GM19455 (cell line): ENCODE measurements around the gene ATAD1.
"Not testable (repeated sequence)": the region's sequence is repeated elsewhere in the genome, so short reads cannot be mapped to it uniquely, and the experiment has no call there.

Source experiments
- ATAC-seq: cut with Tn5 transposase; IDR thresholded peaks from one replicate; pipeline ENCODE4 v1.9.1; 2021; ENCODE audit not compliant: unreplicated experiment

The ATAD1 gene

GRCh38 chr10:87760195-87760905 lies 57.7 kb downstream of the ATAD1 start:
- ATAC-seq = no peak

- ATAC-seq = no peak
Observed at GRCh38 chr10:87759551-87759950, 58.5 kb downstream of the ATAD1 start.

DNA sequence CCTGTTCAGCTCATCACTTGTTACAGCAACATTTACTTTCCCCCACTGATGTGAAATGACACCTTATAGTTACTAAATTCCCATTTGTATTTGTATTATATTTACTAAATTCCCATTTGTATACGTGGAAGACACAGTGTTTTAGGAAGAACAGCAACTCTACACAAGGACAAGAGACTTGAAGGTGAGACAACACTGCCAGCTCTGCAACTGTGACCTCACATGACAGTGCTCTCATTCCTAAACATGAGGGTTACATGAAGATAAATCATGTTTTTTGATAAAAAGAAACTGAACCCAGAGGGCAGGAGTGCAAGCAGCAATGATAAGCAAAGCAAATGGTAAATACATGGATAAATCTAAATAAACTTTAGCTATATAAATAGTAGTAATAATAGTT lies 60.3 kb downstream of the ATAD1 start:
- no peak for ATAC-seq

DNA sequence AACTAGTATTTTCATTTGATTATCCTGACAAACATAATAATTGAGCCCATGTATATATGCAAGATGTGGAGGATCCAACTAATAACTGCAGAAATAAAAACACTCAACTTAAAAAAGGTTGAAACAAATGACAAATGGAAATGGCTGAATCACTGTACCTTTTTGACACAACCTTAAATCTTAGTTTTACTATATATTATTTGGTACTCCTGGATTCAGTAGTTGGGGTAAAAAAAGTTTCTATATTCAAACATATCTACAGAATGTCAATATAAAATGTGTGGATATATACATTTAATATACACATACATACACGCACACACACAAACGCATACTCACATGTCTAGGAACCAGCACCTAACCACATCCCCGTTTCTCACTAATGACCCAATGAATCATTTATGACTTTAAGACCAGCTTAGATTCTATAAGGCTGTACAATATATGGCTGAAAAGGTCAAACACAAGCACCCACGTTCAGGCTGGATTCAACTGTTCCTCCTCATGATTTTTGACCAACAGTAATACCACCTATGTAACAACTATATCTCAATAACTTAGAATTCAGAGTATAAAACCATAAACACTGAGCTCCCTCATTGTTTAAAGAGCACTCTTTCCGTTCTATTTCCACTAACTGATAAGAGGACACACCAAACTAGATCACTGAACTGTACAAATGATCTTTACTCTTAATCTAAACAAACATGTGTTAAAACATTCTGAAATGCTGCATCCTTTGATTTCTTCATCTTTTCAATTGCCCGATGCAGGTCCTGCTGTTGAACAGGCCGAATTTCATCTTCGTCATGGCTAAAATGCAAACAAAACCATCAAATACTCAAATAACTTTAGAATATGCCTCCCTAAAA lies 63.8 kb downstream of the ATAD1 start:
- no peak for ATAC-seq

- ATAC-seq = no peak
Observed at GRCh38 chr10:87752566-87752965, 65.5 kb downstream of the ATAD1 start.

DNA sequence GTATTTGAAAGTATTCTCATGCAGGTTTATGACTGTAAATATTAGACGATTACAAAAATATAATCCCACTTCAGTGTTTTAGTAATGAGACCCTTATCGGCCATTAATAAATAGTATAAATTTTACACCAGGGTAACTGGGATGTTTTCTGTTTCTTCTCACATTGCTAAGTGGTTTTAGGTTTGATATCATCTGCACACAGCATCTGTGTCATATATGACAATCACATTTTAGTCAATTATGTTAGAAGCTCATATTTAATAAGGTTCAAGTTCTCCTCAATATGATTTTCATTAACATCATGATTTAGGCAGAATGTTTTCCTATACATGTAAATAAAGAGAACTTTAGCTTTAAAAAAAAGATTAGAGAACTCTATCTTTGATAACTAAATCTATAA lies 66.8 kb downstream of the ATAD1 start:
- no peak for ATAC-seq

DNA sequence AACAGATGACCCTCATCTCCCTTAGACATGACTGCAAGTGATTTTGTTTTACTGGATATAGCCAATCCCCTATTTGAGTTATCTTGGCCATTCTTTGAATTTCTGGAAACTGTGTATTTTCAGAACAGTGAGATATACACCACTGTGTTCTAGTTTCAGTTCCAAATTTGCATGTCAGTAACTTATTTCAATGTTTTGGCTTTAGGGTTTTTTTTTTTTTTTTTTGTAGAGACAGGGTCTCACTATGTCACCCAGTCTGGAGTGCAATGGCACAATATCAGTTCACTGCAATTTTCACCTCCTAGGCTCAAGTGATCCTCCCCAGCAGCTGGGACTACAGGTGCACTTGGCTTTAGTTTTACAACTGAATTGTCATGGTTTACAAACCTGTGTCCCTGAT lies 67.2 kb downstream of the ATAD1 start:
- ATAC-seq = no peak

- ATAC-seq = no peak
Observed at GRCh38 chr10:87750001-87750671, 67.9 kb downstream of the ATAD1 start.

- ATAC-seq = not testable (repeated sequence)
Observed at GRCh38 chr10:87748244-87748643, 69.8 kb downstream of the ATAD1 start.

GRCh38 chr10:87746911-87747310 lies 71.1 kb downstream of the ATAD1 start:
- no peak for ATAC-seq

GRCh38 chr10:87744606-87745005 lies 73.4 kb downstream of the ATAD1 start:
- no peak for ATAC-seq

DNA sequence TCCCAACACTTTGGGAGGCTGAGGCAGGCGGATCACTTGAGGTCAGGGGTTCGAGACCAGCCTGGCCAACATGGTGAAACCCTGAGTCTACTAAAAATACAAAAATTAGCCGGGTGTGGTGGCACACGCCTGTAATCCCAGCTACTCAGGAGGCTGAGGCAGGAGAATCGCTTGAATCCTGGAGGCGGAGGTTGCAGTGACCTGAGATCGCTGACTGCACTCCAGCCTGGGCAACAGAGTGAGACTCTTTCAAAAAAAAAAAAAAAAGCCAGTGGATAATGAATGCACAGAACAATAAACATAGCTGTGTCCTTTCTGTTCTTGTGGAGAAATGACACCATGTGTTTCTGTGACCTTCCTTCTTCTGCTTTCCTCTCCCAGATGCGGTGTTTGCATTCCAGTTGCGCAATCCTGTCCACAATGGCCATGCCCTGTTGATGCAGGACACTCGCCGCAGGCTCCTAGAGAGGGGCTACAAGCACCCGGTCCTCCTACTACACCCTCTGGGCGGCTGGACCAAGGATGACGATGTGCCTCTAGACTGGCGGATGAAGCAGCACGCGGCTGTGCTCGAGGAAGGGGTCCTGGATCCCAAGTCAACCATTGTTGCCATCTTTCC lies 74.9 kb downstream of the ATAD1 start:
- ATAC-seq = not testable (repeated sequence)

- no peak for ATAC-seq
Observed at GRCh38 chr10:87740254-87740655, 77.8 kb downstream of the ATAD1 start.

- no peak for ATAC-seq
Observed at GRCh38 chr10:87739703-87740102, 78.3 kb downstream of the ATAD1 start.

- ATAC-seq = not testable (repeated sequence)
Observed at GRCh38 chr10:87738253-87738652, 79.8 kb downstream of the ATAD1 start.

DNA sequence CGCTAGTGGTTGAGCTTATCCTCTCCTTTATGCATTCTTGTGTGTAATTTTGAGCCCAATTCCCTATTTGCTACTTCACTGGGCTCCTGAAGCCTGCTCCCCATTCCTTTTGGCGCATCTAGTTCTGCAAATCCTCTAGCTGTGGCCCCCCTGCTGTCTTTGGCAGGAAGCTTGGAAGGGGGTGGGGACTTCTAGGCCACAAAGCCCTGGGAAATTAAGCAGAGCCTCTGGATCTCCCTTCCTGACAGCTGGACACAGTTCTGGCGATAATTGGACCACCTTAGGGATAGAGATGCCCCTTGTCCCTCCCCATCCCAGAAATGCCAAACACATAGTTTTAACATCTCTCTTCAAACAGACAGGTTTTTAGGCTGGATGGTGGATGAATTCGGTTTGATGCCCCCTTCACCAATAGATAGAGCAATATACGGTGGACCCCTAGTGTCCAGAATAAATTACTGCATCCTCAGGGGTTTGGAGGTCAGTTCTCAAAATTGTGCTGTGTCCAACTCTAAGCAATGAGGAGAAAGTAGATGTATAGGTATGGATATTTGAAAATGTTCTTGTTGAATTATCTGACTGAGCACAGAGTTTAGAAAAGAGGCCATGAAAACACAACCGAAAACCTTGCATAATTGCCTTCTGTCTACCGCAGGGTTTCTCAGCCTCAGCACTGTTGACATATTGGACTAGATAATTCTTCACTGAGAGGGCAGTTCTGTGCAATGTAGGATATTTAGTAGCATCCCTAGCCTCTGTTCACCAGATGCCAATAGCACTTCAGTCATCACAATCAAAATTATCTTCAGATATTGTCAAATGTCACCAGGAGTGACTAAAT lies 82.8 kb downstream of the ATAD1 start:
- ATAC-seq = no peak

- ATAC-seq = no peak
Observed at GRCh38 chr10:87733081-87733480, 84.9 kb downstream of the ATAD1 start.

DNA sequence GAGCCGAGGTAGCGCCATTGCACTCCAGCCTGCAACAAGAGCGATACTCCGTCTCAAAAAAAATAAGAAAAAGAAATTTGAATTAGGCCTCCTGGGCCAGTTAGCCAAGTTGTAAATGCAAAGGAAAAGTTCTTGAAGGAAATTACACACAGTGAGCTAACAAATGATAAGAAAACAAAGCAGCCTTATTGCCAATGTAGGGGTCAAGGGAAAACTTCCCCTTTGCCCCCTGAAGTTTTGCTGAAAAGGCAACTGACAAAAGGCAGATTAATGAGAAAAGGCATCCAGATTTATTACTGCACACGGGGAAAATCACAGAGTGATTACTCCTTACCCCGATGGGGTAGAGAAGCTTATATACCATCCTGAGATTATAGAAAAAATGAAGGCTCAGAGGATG lies 88.1 kb downstream of the ATAD1 start:
- ATAC-seq = no peak

DNA sequence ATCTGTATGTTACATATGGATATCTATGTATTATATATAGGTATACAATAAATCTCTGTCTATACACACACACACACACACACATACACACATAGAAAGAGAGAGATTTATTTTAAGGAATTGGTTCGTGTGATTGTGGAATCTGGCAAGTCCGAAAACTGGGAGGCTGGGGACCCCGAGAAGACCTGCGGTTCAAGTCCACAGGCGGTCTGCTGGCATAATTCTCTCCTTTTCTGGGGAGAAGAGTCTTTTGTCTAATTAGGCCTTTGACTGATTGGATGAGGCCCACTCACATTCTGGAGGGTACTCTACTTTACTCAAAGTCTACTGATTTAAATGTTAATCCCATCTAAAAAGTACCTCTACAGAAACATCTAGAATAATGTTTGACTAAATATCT lies 93.2 kb downstream of the ATAD1 start:
- ATAC-seq = no peak

DNA sequence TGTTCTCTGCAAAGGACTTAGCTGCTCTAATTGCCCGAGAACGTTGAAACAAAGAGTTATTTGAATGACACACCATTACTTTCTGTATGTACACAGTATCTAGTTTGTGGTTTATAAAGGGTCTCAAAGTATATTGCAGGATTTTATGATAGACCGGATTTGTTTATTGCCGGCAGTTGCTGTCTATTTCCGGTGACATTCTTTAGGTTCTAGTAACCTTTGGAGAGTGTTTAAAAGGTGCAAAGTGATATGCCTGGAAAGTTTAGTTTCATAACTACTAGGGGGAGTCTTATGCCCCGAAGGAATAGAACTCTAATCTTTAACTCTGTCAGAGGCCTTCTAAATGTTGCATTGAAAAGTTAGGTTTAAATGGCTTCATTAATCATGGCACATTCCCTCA lies 94.5 kb downstream of the ATAD1 start:
- no peak for ATAC-seq
